Measurements from ENCODE around the gene CRIP3.
"Not testable (repeated sequence)": the region's sequence is repeated elsewhere in the genome, so short reads cannot be mapped to it uniquely, and the experiment has no call there.

The CRIP3 gene

DNA sequence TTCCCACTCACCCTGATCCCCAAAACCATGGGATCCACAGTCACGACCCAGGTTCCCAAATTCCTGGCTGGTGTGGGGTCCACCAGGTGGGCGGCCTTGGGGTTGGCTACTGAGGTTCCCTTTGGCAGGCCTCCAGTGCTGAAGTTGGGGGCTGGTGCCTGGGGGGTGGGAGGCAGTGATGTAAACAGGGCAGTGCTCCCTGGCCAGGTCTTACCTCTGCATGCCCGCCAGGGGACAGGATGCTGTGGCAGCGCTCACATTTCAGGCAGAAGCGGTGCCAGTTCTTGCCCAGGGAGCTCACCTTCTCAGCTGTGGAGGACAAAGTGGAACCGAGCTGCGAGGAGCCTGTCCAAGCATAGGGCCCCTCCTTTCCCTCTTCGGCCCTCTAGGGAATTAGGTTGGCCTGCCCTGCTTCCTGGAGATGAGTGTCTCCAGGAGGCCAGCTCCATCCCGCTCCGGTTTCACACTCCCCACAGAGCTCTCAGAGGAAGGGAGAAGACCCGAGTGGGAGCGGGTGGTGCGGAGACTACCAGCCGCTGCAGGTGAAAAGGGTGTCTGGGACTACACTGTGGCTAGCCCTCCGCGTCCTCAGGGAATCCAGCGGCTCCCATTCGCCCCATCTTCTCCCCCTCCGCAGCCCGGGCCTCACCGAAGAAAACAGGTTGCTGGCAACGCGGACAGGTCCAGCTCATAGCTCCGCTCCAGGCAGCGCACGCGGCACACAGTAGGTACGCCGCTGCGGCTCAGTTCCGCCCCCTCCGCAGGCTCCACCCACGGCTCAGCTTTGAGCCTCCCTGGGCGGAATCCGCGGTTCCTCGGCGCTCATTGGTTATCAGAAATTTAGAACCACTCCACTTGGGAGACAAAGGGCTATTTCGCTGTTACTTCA lies at the start of gene CRIP3:
Gene CRIP3 (minus strand): TSS at position 726 of the 889 bp plus-strand sequence. CDS start 34 bp downstream, at position 692.
- DNase-seq: no peak

GRCh38 chr6:43355862-43356590 lies 47.4 kb upstream of the CRIP3 start:
- no peak for DNase-seq

- not testable (repeated sequence) for DNase-seq
Observed at GRCh38 chr6:43351951-43352350, 43.3 kb upstream of the CRIP3 start.

- DNase-seq: no peak
Observed at GRCh38 chr6:43347444-43347843, 38.8 kb upstream of the CRIP3 start.

GRCh38 chr6:43347021-43347420 lies 38.4 kb upstream of the CRIP3 start:
- DNase-seq: no peak

- not testable (repeated sequence) for DNase-seq
Observed at GRCh38 chr6:43346243-43346642, 37.6 kb upstream of the CRIP3 start.

DNA sequence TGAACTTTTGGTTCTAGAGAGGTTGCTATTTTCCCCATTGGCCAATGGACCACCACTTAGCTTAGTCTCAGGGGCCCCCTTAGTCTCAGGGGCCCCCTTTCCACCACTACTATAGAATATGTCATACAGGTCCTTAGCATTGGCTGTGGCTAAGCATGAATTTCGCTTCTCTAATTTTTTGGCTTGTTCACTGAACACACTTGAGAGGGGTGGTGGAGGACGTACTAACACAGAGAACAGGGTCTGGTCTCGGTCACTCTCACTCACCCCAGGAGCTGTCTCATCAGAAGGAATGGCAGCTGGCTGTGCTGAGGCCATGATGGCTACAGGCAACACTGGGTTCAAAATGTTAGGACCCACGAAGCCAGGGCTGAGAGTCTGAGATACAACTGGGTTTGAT lies 30.5 kb upstream of the CRIP3 start:
- no peak for DNase-seq

- no peak for DNase-seq
Observed at GRCh38 chr6:43338243-43338642, 29.6 kb upstream of the CRIP3 start.

DNA sequence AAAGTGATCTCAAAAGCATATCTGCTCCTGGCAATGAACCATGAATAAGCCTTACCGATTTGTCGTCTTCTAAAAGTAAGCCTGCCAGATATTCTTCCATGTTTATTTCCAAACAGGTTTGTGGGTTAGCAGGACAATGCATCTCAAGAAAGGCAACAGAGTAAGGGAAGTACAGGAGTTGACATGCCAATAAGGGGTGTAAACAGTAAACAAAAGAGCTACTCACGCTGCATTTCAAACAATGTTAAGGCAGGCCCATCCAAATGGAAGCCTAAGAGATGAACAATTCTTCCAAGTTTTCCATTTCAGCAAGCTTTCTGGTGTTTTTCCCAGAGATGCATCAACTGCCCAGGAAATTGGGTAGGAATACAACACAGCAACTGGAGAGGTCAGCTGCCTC lies 27.8 kb upstream of the CRIP3 start:
- DNase-seq: no peak

DNA sequence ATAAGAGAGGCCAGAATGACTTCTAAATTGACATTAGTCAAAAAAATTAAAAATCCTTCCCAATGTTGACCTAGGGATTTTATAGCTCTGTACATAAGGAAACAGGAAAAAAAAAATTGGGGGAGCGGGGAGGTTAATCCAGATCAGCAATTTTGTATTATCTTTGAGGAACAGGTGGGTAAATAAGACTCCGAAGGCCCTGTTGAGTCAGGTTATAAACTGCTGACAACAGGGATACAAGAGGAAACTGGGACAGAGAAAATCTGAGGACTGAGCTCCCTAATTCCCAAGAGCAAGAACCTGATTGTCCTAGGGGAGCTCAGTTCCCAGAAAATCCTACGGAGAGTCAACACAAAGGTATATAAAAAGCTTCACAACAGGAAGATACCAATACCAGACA lies 26.8 kb upstream of the CRIP3 start:
- DNase-seq: no peak

DNA sequence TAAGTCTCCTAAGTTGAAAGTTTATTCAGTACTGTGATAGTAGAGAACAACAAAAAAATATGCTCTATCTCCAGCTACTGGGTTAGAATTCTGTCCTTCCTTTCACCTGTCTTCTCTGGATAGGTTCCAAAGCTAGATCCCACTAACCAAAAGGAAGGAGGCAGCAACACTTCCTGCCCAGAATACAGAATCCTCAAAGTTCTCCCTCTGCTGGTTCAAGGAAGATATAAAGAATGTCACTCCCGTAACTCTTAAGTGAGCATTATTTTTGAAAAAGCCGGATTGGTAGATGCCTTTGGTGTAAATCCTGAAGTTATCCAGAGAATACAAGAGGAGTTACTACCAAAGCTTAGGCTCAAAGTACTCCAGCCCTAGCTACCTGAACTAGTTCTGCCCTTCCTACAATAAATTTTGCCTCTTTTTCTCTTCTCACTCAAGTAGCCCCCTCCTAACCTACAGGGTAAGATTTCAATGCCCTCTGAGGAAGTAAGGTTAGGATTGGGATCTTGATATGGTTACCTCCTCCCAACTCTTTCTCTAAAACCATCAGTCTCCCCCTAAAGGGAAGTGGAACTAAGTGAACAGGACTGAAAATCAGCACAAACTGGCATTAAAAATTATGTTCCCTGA lies 26.0 kb upstream of the CRIP3 start:
- no peak for DNase-seq

GRCh38 chr6:43331891-43332290 lies 23.3 kb upstream of the CRIP3 start:
- no peak for DNase-seq

DNA sequence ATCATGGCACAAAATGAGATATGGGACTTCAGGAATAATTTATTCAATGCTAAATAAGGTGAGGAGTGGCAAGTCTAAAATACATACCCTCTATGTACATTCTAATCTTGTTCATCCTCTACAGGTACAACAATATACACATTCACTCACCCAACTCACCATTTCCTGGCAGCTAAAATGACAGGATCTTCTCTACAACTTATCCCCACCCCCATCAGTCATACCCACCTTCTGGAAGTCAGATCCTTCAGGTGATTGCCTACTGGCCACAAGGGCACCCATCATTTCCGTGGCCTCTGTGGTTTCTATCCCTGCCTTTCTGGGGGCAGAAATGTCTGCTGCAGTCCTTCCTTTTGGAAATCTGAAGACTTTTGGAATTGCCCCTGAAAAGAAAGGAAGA lies 22.8 kb upstream of the CRIP3 start:
- DNase-seq: no peak

- DNase-seq: no peak
Observed at GRCh38 chr6:43328528-43328927, 19.9 kb upstream of the CRIP3 start.

- no peak for DNase-seq
Observed at GRCh38 chr6:43325876-43326275, 17.2 kb upstream of the CRIP3 start.

DNA sequence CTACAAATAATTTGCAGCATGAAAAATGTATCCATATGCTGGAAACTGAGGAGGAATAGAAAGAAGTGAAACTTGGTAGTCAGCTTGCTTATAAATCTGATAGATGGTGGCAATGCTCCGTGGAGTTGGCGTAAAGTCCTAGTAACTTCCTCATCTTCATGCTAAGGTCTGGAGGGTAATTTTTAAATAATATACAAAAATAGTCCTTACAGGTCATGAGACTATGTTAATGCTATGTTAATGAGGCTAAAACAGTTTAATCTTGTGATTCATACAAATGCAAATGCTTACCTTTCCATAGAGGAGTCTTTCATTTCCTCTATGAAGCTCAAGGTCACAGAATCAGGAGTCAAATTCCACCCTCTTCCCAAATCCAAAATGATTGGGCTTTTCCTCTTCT lies 9.4 kb upstream of the CRIP3 start:
- DNase-seq: no peak

DNA sequence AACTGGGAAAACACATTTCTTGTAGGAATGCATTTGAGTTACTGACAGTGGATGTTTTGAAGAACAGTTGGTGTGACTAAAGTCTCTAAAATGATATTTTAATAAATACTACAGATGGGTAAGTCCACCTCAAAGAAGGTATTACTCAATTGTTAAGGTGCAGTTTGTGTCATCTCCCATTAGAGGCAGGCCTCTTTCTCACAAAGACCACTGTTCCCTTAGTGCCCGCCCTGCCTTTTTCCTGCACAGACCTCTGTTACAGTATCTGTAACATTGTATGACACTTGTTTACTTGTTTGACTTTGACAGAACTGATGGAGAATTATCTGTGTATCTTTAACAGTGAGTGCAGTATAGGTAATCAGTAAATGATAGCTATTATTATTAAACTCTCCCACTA lies 5.2 kb upstream of the CRIP3 start:
- no peak for DNase-seq

DNA sequence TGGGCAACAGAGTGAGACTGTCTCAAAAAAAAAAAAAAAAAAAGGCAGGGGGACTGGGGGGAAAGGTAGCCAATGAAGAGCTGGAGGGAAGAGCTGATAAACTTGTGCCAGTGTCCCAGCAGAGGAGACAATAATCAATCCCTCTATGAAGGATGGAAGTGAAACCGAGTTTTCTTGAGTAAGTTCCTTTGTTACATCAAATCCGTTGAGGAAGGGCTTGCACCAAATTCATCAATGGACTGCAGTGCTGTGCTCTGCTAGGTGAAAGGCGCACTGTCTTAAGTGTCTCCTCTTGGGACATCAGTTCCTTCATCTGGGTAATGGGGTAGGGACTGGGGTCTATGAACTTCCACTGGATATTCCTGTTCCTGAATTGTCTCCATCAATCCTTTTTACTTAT lies 3.0 kb upstream of the CRIP3 start:
- DNase-seq: no peak

DNA sequence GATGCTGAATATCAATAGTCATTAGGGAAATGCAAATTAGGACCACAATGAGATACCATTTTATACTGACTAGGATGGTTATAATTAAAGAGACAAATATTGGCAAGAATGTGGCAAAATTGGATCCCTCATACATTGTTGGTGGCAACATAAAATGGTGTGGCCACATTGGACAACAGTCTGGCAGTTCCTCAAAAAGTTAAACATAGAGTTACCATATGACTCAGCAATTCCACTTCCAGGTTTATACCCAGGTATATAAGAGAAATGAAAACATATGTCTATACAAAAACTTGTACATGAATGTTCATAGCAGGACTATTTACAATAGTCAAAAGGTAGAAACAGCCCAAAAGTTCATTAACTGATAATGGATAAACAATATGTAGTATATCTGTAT lies 2.0 kb upstream of the CRIP3 start:
- no peak for DNase-seq

- DNase-seq: no peak
Observed at GRCh38 chr6:43310134-43310533, 1.5 kb upstream of the CRIP3 start.

DNA sequence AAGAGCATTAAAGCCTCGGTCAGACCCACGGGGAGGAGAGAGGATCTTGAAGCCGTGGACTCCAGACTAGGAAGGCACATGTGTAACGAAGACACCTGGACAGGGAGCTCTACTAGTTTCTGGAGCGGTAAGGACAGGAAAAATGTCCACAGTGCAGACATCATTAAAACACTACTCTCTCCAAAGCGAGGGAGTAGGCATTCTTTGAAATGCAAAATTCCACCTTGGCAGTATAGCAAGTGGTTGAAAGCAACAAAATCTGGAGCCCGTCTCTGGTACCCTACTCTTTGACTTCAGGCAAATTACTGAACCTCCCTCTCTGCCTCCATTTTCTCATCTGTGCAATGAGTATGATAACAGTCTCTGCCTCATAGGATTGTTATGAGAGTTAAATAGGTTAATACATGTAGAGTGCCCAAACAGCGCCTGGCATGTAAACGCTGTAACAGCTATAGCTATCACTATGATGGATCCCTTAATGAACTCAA lies 408 bp upstream of the CRIP3 start:
- no peak for DNase-seq

DNA sequence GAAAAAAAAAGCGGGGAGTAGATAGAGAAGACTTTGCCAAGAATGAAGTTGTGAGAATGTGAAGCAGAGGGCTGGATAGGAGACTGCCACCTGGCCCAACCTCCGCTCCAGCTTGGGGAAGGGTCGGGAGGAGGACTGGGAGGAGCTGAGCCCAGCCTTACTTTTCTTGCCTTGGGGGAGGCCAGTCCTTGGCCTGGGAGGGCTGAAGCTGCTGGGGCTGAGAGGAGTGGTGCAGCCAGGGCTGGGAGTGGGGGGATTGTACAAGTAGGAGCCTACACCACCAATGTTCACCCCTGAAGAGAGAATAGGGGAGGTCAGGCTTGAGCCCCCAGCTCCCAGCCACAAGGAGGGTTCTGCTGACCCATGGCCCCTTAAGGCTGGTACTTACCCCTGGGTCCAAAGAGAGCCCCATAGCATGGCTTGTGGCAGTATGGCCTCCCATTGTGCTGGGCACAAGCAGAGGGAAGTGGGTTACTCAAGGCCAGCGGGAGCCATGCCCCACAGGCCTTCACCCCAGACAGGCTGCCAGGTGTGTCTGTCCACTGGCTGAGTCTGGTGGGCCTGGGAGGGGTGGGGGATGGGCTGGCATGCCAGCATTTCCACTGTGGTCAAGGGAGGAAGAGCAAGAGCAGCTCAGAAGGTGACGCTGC lies 1.1 kb downstream of the CRIP3 start:
- DNase-seq: no peak

DNA sequence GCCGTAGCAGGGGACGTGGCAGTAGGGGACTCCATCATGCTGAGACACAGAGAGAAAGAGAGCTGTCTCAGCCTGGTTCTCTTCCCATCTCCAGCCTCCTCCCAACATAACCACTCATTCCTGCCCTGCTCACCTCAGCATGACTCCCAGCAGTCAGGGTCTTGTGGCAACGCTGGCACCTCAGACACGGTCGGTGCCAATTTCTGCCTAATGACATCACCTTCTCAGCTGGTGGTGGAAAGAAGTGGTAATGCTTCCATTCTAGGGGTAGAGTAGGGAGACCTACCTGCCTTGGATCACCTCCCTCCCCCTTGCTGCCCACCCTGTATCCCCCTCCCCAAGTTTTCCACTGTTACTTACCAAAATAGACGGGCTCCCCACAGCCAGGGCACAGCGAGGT lies 2.5 kb downstream of the CRIP3 start:
- DNase-seq: no peak

Data from NCI-H2081 treated with DMSO at 0.1 percent for 48 hours (cell line).